BJ (cell line): ENCODE data around the gene MOK. TPM values are rescaled to one million over a fixed set of nuclear protein-coding genes. Genes with fewer than 3 reads are reported as not detected.

ENCODE experiments used
- CTCF ChIA-PET: fragments of 350-600 bp; formaldehyde crosslinking; extraction: SDS; loops from one replicate; lab custom pipeline; 2021; ENCODE audit warnings: antibody characterized with exemption, inconsistent platforms; lab: Yijun Ruan, JAX
- POLR2A ChIA-PET: fragments of 300-600 bp; sonication (Branson Sonifier 250); formaldehyde crosslinking; extraction: SDS; loops from one replicate; lab custom pipeline; 2021; ENCODE audit warnings: antibody characterized with exemption; lab: Charles Lee
- DNase-seq: peaks from one replicate; pipeline ENCODE4 v3.0.0-alpha.2; 2011; ENCODE audit warnings: low read depth
- H3K27me3 ChIP-seq: 2 replicates; pipeline ENCODE4 v1.6.0; 2011; ENCODE audit warnings: low read length; ENCODE audit not compliant: control insufficient read depth, insufficient read depth
- H3K36me3 ChIP-seq: 2 replicates; pipeline ENCODE4 v1.5.1; 2011; ENCODE audit warnings: low read length; ENCODE audit not compliant: control insufficient read depth, insufficient read depth
- H3K4me3 ChIP-seq: 2 replicates; pipeline ENCODE4 v1.5.1; 2011; ENCODE audit warnings: low read depth, mild to moderate bottlenecking, control low read depth, low read length
- CTCF ChIP-seq: IDR thresholded peaks from 2 replicates; pipeline ENCODE4 v1.5.1; 2011; ENCODE audit warnings: low read depth, mild to moderate bottlenecking, control low read depth, inconsistent platforms, low read length, moderate library complexity; ENCODE audit not compliant: insufficient read depth
- polyA plus RNA-seq: library from polyadenylated mRNA; depleted of rRNA; stranded (reverse); fragments of >200 nt; gene quantifications from 2 replicates; pipeline ENCODE4 v1.2.3, GENCODE V29; 2011

The MOK gene
- polyA plus RNA-seq, 1 experiment: 26.0 TPM

GRCh38 chr14:102215576-102216250 lies 89.3 kb downstream of the MOK start:
- POLR2A ChIA-PET: no interaction called here
- DNase-seq: no peak
- Histone ChIP-seq H3K27me3 (no peaks in the 10 kb centered on the region), H3K4me3 (no peak overlapping the region), H3K36me3 (peaks cover 10% of the 10 kb centered on the region)
- TF ChIP-seq CTCF: no peak
- CTCF ChIA-PET: interaction anchor here (0.9 to 1.7 kb wide), 4 partner anchors 14 to 98 kb away, joined by 3 to 4 read pairs (median 3); no protein-coding TSS in a partner anchor

DNA sequence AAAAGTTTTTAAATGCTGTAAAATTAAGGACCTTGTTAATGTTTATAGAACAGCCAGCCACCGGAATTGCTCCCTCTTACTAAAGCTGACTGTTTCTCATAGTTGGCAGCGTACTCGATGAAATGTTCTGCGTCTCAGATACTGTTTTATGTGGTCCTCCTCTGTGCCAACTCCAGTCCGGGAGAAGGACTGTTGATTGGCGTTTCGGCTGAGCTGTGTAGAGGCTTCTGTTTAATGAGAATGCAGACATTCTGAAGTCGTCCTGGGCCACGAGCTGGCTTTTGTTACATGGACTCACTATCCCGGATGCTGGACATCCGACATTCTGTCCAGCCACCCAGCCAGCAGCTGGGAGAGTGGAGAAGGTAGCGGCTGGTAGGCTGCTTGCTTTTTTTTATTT lies 89.9 kb downstream of the MOK start:
- CTCF ChIA-PET: interaction anchor here (1.3 to 1.7 kb wide), 2 partner anchors 15 to 99 kb away, joined by 3 to 4 read pairs; no protein-coding TSS in a partner anchor
- no peak overlapping the region for H3K4me3 ChIP-seq
- no peaks in the 10 kb centered on the region for H3K27me3 ChIP-seq
- H3K36me3 ChIP-seq: peaks cover 11% of the 10 kb centered on the region
- DNase-seq: no peak
- TF ChIP-seq CTCF: no peak
- POLR2A ChIA-PET: no interaction called here

DNA sequence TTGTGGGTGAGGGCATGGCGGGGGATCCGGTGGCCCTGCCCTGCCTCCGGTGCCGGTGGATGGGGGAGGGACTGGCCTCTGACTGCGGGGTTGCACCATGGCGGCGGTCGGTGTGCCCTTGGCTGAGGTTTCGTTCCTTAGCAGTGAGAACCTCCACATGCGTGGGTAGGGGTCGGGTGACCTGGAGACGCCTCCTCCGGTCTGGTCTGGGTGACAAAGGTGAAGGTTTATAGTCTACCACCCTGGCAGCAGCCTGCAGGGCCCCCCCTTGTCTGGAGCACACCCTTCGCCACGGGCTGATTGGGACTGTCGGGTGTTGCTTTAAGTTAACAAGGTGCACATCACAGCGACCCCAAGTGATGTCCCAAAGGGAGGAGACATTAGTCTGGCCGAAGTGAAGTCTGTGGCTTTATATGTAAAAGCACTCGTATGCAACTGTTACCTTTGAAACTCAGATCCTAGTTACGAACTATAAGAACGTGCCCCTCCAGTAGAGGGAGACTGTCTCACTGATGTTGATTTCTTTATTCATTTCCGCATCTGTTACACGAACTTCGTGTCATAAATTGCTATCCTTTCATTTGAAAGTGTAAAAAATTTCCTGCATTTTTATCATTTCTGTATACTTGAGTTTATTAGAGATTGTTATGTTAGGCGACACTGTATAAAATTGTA lies 90.8 kb downstream of the MOK start:
- TF ChIP-seq CTCF: peak; percentile 28; the same call in 1 of the 2 replicates
- Histone ChIP-seq H3K36me3 (peaks cover 8% of the 10 kb centered on the region), H3K4me3 (no peak overlapping the region), H3K27me3 (no peaks in the 10 kb centered on the region)
- CTCF ChIA-PET: interaction anchor here (1.3 kb wide), 1 partner anchor 100 kb away, joined by 3 read pairs; no protein-coding TSS in a partner anchor
- no peak for DNase-seq
- POLR2A ChIA-PET: no interaction called here

DNA sequence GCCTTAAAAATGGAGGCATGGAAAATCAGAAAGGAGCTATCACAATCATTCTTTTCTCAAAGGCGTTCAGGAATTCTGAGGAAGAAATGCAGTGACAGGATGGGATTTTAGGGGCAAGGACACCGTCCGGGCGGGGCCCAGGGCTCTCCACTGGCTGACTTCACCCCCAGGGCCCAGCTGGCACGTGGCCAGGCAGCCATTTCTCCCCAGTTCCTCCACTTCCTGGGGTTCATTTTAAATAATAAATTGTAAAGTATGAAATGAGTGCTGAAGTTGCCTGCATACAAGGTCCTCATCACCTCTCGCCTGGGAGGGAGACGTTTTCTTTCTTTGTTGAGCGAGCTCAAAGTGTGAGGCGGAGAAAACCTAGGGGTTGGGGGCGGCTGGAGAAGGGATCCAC lies 91.5 kb downstream of the MOK start:
- TF ChIP-seq CTCF: no peak
- peaks cover 8% of the 10 kb centered on the region for H3K36me3 ChIP-seq
- DNase-seq: no peak
- CTCF ChIA-PET: no interaction called here
- H3K27me3 ChIP-seq: no peaks in the 10 kb centered on the region
- H3K4me3 ChIP-seq: no peak overlapping the region
- POLR2A ChIA-PET: no interaction called here

- no peak overlapping the region for H3K4me3 ChIP-seq
- ChIA-PET POLR2A (no interaction called here), CTCF (no interaction called here)
- no peaks in the 10 kb centered on the region for H3K27me3 ChIP-seq
- no peak for DNase-seq
- H3K36me3 ChIP-seq: peaks cover 8% of the 10 kb centered on the region
- no peak for TF ChIP-seq CTCF
These were observed 92.1 kb downstream of the MOK start for GRCh38 chr14:102212845-102213244.
